ENCODE results near the gene SELENOS.

DNA sequence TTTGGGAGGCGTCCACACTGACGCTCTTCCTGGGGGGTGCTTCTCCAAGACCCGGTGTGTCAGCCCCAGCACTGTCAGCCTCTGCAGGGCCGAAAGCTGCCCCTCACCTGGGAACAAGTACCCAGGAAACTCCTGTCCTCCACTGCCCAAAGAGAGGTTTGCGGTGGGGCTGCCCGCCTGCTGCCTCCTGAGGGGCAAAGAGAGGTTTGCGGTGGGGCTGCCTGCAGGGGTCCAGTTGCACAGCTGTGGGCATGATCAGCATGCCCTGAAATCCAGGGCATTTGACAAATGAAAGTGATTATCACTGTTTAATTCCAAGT lies 32.8 kb upstream of the SELENOS start:
- TF ChIP-seq, protein P1, sequence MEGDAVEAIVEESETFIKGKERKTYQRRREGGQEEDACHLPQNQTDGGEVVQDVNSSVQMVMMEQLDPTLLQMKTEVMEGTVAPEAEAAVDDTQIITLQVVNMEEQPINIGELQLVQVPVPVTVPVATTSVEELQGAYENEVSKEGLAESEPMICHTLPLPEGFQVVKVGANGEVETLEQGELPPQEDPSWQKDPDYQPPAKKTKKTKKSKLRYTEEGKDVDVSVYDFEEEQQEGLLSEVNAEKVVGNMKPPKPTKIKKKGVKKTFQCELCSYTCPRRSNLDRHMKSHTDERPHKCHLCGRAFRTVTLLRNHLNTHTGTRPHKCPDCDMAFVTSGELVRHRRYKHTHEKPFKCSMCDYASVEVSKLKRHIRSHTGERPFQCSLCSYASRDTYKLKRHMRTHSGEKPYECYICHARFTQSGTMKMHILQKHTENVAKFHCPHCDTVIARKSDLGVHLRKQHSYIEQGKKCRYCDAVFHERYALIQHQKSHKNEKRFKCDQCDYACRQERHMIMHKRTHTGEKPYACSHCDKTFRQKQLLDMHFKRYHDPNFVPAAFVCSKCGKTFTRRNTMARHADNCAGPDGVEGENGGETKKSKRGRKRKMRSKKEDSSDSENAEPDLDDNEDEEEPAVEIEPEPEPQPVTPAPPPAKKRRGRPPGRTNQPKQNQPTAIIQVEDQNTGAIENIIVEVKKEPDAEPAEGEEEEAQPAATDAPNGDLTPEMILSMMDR (IDR thresholded peaks at IDR 0.05; ENCODE audit: extremely low read depth in 1 of 2, insufficient read depth in 1 of 2, low read depth in 1 of 2, low read length in 2 of 2): no peak
- TF ChIP-seq EZH2 (IDR thresholded peaks at IDR 0.05; ENCODE audit: borderline replicate concordance, low read depth, low read length, severe bottlenecking) (no peak), POLR2A (IDR thresholded peaks at IDR 0.05; ENCODE audit: low read depth, low read length) (no peak), POLR2AphosphoS5 (IDR thresholded peaks at IDR 0.05; ENCODE audit: insufficient read depth, low read depth, low read length) (no peak), FOS (IDR thresholded peaks at IDR 0.05; ENCODE audit: borderline replicate concordance, insufficient read depth, low read length) (no peak), JUN (IDR thresholded peaks at IDR 0.05; ENCODE audit: borderline replicate concordance, insufficient read depth, insufficient read length, low read depth) (no peak)
- TF ChIP-seq, protein P2, sequence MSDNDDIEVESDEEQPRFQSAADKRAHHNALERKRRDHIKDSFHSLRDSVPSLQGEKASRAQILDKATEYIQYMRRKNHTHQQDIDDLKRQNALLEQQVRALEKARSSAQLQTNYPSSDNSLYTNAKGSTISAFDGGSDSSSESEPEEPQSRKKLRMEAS (IDR thresholded peaks at IDR 0.05; ENCODE audit: insufficient read depth, insufficient read length): no peak
